Sigmoid colon (tissue), 7 donors: Measurements from ENCODE around the gene MIOX. TPM values are rescaled to one million over a fixed set of nuclear protein-coding genes. Genes with fewer than 3 reads are reported as not detected.

Experiments
- DNase-seq: peaks from one replicate; pipeline ENCODE4 v3.0.0-alpha.2; 2019
- H3K27ac ChIP-seq, 4 donors: fragments of 200-600 bp; sonication (generic); one replicate each; pipeline ENCODE4 v1.5.1; 2016 to 2019; ENCODE audit warnings: mild to moderate bottlenecking in 1 of 4
- H3K27me3 ChIP-seq, 3 donors: fragments of 200-600 bp; sonication (generic); one replicate each; pipeline ENCODE4 v1.5.1; 2019; ENCODE audit warnings: mild to moderate bottlenecking in 1 of 3
- H3K36me3 ChIP-seq, 4 donors: fragments of 200-600 bp; sonication (generic); one replicate each; pipeline ENCODE4 v1.5.1; 2016 to 2019
- H3K4me1 ChIP-seq, 4 donors: fragments of 200-600 bp; sonication (generic); one replicate each; pipeline ENCODE4 v1.5.1; 2017 to 2019
- H3K4me3 ChIP-seq, 4 donors: fragments of 200-600 bp; sonication (generic); one replicate each; pipeline ENCODE4 v1.5.1; 2017 to 2019; ENCODE audit warnings: mild to moderate bottlenecking in 2 of 4, moderate library complexity in 1 of 4
- H3K9me3 ChIP-seq, 4 donors: fragments of 200-600 bp in 3 of 4; sonication (generic) in 3 of 4; one replicate each; pipeline versions ENCODE4 v1.5.1 to v1.6.1; 2013 to 2019
- EP300 ChIP-seq, 4 donors: sonication (generic); formaldehyde crosslinking; IDR thresholded peaks; one replicate each; pipeline ENCODE4 v1.6.1; 2017; ENCODE audit warnings: antibody characterized with exemption in 4 of 4
- POLR2A ChIP-seq, 2 donors: fragments of 450-650 bp; IDR thresholded peaks; one replicate each; pipeline ENCODE4 v1.6.1; 2016; ENCODE audit warnings: antibody characterized with exemption in 2 of 2, mild to moderate bottlenecking in 2 of 2, moderate library complexity in 2 of 2
- POLR2AphosphoS5 ChIP-seq, 4 donors: sonication (generic); formaldehyde crosslinking; IDR thresholded peaks; one replicate each; pipeline ENCODE4 v1.6.1; 2017; ENCODE audit warnings: antibody characterized with exemption in 4 of 4
- whole genome bisulfite sequencing, 2 donors: extraction: QIAGEN DNeasy Blood & Tissue Kit; methylation state at CpG; one replicate each; pipeline ENCODE4 v1.1.7; 2013; 5-methylcytosine and 5-hydroxymethylcytosine counted together
- intact Hi-C: fragments of 100-400 bp; cut with DNase I; formaldehyde crosslinking; loops from one replicate; pipeline ENCODE4 v1.15.1; 2023
- polyA plus RNA-seq, 3 donors: library from polyadenylated mRNA; stranded (reverse); fragments of 200-250 nt; gene quantifications; one replicate each; pipeline ENCODE4 v1.2.3, GENCODE V29; 2013
- total RNA-seq, 4 donors: library from RNA; depleted of rRNA; stranded (reverse); fragments of >200 nt; gene quantifications; one replicate each; pipeline ENCODE4 v1.1.0, GENCODE V29; 2016
- TF ChIP-seq, protein P1 (sequence below), 4 experiments: fragments of 450-650 bp in 3 of 4; fragments of 200-600 bp in 1 of 4; IDR thresholded peaks; one replicate each; pipeline ENCODE4 v1.5.1; 2016 to 2019; ENCODE audit warnings: antibody characterized with exemption in 4 of 4, mild to moderate bottlenecking in 3 of 4, moderate library complexity in 2 of 4
- donor health status: healthy with polysubstance abuse.
- donor health status: Bipolar disorder and iron deficiency.
- donor health status: healthy.

Gene MIOX
- total and polyA plus RNA-seq, 7 donors: 0.20 TPM; not detected in 6

DNA sequence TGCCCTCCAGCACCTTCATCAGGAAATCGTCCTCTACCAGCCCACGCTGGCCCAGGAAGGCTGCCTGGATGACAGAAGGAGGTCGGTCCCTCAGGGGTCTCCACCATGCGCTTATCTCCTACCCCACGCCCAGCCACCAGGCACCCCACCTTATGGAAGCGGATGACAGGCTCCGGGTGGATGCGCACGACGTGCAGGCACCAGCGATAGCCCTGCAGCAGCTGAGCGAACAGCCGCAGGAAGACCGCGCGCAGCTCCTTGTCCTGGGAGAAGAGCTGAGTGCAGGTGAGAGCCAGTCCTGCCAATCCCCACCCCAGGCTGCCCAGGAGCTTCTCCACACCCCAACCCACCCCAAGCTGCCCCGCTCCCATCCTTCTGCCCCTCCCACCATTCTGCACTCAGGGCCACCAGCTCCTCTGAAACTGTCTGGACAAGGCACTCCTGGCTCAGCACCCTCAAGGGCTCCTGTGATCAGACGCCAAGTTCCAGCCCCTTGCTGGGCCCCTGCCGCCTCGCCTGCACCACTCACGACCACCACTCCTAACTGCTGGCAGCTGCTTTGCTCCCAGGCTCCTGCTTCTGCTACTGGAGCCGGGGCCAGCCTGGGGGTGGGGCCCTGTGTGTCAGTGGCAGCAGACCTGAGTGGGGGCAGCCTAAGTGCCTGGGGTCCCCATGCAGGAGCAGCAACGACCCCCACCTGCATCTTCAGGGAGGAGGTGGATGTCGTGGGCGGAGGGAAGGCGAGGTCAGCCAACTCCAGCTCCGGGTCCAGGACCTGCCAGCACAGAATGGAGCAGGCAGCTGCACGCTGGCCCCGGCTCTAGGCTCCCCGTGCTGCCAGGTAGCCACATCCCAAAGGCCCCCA lies 21.4 kb upstream of the MIOX start:
- H3K4me3 ChIP-seq: no peak overlapping the region
- H3K27ac ChIP-seq: no peak overlapping the region
- no peaks in the 10 kb centered on the region for H3K27me3 ChIP-seq
- H3K9me3 ChIP-seq: no peaks in the 10 kb centered on the region
- peaks cover 0 to 16% (median 13%) of the 10 kb centered on the region in 4 donors for H3K4me1 ChIP-seq
- 92 to 94% methylated on average over 30 of the region's 30 CpGs for WGBS, 2 donors
- peaks cover 65 to 76% (median 75%) of the 10 kb centered on the region in 4 donors for H3K36me3 ChIP-seq
- no peak for TF ChIP-seq POLR2AphosphoS5 (IDR thresholded peaks at IDR 0.05)
- no peak for TF ChIP-seq POLR2A (IDR thresholded peaks at IDR 0.05)
- TF ChIP-seq, protein P1, sequence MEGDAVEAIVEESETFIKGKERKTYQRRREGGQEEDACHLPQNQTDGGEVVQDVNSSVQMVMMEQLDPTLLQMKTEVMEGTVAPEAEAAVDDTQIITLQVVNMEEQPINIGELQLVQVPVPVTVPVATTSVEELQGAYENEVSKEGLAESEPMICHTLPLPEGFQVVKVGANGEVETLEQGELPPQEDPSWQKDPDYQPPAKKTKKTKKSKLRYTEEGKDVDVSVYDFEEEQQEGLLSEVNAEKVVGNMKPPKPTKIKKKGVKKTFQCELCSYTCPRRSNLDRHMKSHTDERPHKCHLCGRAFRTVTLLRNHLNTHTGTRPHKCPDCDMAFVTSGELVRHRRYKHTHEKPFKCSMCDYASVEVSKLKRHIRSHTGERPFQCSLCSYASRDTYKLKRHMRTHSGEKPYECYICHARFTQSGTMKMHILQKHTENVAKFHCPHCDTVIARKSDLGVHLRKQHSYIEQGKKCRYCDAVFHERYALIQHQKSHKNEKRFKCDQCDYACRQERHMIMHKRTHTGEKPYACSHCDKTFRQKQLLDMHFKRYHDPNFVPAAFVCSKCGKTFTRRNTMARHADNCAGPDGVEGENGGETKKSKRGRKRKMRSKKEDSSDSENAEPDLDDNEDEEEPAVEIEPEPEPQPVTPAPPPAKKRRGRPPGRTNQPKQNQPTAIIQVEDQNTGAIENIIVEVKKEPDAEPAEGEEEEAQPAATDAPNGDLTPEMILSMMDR (IDR thresholded peaks at IDR 0.05): no peak
- TF ChIP-seq EP300 (IDR thresholded peaks at IDR 0.05): no peak
- no peak for DNase-seq
- intact Hi-C loops: no loop called here

DNA sequence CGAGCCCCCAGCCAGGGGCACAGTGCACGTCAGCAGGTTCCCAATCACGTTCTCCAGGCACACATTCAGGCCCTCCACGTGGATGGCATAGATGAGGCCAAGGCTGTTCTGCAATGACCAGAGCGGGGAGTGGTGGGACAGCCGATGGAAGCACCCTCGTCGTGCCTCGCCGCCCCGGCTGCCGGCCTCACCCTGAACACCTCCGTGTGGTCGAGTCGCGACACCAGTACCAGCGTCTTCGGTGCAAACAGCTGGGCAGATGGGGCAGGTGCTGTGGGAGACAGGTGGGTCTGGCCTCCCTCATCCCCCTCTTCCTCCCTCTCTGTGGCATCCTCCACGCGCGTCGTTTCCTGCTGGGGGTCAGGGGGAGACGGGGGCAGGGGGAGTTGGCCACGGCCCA lies 19.3 kb upstream of the MIOX start:
- Histone ChIP-seq H3K4me1 (peaks cover 0 to 36% (median 34%) of the 10 kb centered on the region in 4 donors), H3K9me3 (no peaks in the 10 kb centered on the region), H3K27ac (no peak overlapping the region), H3K36me3 (peaks cover 48 to 56% (median 55%) of the 10 kb centered on the region in 4 donors), H3K27me3 (no peaks in the 10 kb centered on the region), H3K4me3 (no peak overlapping the region)
- intact Hi-C loops: no loop called here
- 81 to 95% methylated on average over 24 of the region's 24 CpGs for WGBS, 2 donors
- TF ChIP-seq POLR2AphosphoS5 (IDR thresholded peaks at IDR 0.05) (no peak), POLR2A (IDR thresholded peaks at IDR 0.05) (no peak), EP300 (IDR thresholded peaks at IDR 0.05) (no peak)
- TF ChIP-seq, protein P1 (IDR thresholded peaks at IDR 0.05): no peak
- DNase-seq: no peak

DNA sequence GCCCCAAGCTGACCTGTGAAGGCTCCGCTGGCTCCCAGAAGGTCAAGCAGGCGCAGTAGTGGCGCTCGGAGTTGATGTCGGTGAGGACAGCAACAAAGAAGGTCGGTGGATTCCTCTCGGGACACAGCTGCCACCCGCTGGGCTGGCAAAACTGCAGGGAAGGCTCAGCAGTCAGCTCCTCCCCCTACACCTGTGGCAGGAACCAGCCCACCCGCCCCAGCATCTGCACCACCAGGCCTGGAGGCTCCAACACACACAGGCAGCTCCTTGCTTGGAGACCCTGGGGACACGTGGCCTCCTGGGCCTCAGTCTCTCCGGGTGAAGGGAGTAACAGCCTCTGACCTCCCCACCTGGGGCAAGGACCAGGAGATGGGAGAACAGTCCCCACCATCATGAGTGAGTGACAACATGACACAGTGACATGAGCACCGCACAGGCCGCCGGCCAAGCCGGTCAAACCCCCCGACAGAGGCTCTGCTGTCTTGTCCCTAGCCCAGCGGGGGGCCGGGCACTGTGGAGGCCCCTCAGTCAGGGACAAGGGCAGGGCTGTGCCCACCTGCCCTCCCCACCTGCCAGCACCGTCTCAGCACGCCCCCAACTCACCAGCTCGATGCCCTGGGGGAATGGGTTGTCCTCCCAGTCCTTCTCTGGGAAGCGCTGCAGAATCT lies 18.8 kb upstream of the MIOX start:
- WGBS, 2 donors: 82 to 90% methylated on average over 22 of the region's 22 CpGs
- peaks cover 0 to 42% (median 40%) of the 10 kb centered on the region in 4 donors for H3K4me1 ChIP-seq
- intact Hi-C loops: no loop called here
- H3K9me3 ChIP-seq: no peaks in the 10 kb centered on the region
- no peak for DNase-seq
- H3K27ac ChIP-seq: no peak overlapping the region
- no peak overlapping the region for H3K4me3 ChIP-seq
- H3K36me3 ChIP-seq: peaks cover 43 to 51% (median 49%) of the 10 kb centered on the region in 4 donors
- no peaks in the 10 kb centered on the region for H3K27me3 ChIP-seq
- TF ChIP-seq POLR2AphosphoS5 (IDR thresholded peaks at IDR 0.05) (no peak), POLR2A (IDR thresholded peaks at IDR 0.05) (no peak), EP300 (IDR thresholded peaks at IDR 0.05) (no peak)

DNA sequence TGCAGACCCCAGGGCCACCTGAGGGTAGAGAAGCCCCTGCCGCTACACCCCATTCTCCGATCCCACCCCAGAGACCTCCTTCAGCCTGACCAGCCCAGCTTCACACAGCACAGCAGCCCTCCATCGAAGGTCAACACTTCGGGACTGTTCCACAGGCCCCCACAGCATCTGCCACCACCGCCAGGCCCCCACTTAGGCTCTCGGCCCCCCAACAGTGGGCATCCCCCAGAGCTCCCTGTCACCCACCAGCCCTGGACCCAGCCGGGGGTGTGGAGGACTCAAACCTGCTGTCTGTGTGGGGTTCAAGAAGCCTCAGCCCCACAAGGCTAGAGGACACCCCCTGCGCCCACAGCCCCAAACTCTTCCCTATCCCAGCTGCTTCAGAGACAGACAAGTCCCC lies 18.0 kb upstream of the MIOX start:
- H3K27ac ChIP-seq: no peak overlapping the region
- 81 to 87% methylated on average over 8 of the region's 8 CpGs for WGBS, 2 donors
- H3K36me3 ChIP-seq: peaks cover 36 to 44% (median 42%) of the 10 kb centered on the region in 4 donors

More for the DNA sequence above, 18.0 kb upstream of the MIOX start:
- no peak for DNase-seq
- Histone ChIP-seq H3K4me1 (peaks cover 0 to 49% (median 47%) of the 10 kb centered on the region in 4 donors), H3K4me3 (no peak overlapping the region), H3K27me3 (no peaks in the 10 kb centered on the region), H3K9me3 (no peaks in the 10 kb centered on the region)
- no peak for TF ChIP-seq POLR2AphosphoS5 (IDR thresholded peaks at IDR 0.05)
- no peak for TF ChIP-seq EP300 (IDR thresholded peaks at IDR 0.05)
- no peak for TF ChIP-seq POLR2A (IDR thresholded peaks at IDR 0.05)
- TF ChIP-seq, protein P1 (IDR thresholded peaks at IDR 0.05): no peak
- intact Hi-C loops: no loop called here
